Measurements from ENCODE around the gene NUP133. TPM values are rescaled to one million over a fixed set of nuclear protein-coding genes. Genes with fewer than 3 reads are reported as not detected.

Gene NUP133
- total RNA-seq, 1 experiment from 2014 or later = 65.2 TPM

DNA sequence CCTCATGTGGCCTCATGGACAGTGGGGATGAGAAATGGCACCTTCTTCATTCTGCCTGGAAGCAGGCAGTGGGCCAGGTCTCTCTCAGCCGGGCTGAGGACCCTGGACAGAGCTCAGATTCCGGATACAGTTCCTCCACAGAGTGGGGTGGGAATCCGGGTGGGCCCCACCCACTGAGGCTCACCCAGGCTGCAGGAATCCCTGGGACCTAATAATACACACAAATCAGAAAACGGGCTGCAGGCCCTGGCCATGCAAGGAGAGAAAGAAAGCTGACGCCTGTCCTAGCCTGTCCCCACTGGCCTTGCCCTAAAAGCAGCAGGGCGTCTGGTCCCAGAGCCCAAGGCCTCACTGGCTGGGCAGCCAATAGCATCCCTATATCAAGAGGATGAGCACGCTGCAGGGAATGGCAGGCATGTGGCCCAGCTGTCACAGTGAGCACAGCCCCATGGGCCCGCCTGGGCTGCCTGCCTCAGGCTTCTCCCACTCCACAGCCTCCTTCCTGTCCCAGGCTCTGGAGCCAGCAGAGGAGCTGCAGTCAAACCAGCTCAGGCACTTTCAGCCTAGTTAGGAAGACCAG is 99.6 kb downstream of the NUP133 start:
- peaks cover 37% of the 10 kb centered on the region for H3K27me3 Mint-ChIP-seq (ENCODE audit: insufficient read depth, unreplicated experiment)
- H3K27ac Mint-ChIP-seq (ENCODE audit: low read depth, unreplicated experiment) = no peak overlapping the region
- intact Hi-C loops (cut with micrococcal nuclease) = no loop called here
- H3K4me1 Mint-ChIP-seq (ENCODE audit: insufficient read depth, unreplicated experiment) = peaks cover 7% of the 10 kb centered on the region
- ChIA-PET POLR2A (interaction anchor here (0.6 to 0.7 kb wide), 2 partner anchors 8 to 763 kb away, joined by 3 read pairs; no protein-coding TSS in a partner anchor), CTCF (interaction anchor here (0.6 to 1.8 kb wide), 8 partner anchors 12 to 566 kb away, joined by 3 to 6 read pairs (median 3); no protein-coding TSS in a partner anchor)
- H3K4me3 Mint-ChIP-seq (ENCODE audit: unreplicated experiment) = no peak overlapping the region
- TF ChIP-seq, protein P1, sequence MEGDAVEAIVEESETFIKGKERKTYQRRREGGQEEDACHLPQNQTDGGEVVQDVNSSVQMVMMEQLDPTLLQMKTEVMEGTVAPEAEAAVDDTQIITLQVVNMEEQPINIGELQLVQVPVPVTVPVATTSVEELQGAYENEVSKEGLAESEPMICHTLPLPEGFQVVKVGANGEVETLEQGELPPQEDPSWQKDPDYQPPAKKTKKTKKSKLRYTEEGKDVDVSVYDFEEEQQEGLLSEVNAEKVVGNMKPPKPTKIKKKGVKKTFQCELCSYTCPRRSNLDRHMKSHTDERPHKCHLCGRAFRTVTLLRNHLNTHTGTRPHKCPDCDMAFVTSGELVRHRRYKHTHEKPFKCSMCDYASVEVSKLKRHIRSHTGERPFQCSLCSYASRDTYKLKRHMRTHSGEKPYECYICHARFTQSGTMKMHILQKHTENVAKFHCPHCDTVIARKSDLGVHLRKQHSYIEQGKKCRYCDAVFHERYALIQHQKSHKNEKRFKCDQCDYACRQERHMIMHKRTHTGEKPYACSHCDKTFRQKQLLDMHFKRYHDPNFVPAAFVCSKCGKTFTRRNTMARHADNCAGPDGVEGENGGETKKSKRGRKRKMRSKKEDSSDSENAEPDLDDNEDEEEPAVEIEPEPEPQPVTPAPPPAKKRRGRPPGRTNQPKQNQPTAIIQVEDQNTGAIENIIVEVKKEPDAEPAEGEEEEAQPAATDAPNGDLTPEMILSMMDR (IDR thresholded peaks at IDR 0.05; ENCODE audit: unreplicated experiment) = no peak
- BruUV-seq (replicated peaks) = no TSS peak
- DNase-seq (ENCODE audit: unreplicated experiment) = no peak
- no peaks in the 10 kb centered on the region for H3K9me3 Mint-ChIP-seq (ENCODE audit: unreplicated experiment)
- no peaks in the 10 kb centered on the region for H3K36me3 Mint-ChIP-seq (ENCODE audit: insufficient read depth, unreplicated experiment)

DNA sequence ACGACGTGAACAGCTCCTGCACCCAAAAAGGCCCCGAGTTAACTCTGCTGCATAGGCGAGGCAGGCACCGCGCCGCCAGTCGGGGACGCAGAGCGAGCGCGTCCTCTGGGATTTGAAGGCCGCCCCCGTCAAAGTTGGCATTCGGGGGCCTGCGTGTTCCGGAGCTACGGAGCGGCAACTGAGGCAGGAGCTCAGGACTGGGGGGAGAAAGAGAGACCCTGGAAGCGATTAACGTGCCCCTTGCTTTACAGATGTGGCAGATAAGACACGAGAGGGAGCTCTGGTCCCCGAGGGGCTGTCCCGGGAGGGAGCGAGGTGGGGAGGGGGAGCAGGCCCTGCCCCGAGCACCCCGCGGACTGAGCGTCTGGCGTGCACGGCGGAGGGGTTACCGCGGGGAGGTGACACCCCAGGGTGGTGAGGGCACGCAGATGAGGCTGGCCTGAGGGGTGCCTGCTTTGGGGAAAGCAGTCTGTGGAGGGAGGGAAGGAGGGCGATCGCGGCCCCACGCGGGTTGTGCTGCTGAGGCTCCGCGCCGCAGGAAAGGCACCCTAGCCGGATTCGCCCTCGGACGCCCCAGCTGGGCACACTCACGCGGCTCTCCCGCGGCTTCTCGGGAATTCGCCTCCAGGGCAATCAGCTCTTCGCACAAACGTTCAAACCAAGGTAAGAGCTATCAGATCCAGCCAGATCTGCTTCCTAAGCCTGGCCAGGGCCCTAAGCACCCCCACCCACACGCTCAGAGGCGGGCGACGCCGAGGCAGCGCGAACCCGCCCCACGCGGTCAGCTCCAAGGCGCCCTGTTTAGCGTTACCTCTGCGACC is 100.7 kb downstream of the NUP133 start:
- TF ChIP-seq, protein P1 (IDR thresholded peaks at IDR 0.05; ENCODE audit: unreplicated experiment) = no peak
- DNase-seq (ENCODE audit: unreplicated experiment) = no peak
- BruUV-seq (replicated peaks) = no TSS peak
- POLR2A ChIA-PET = no interaction called here
- no peak overlapping the region for H3K4me3 Mint-ChIP-seq (ENCODE audit: unreplicated experiment)
- H3K27ac Mint-ChIP-seq (ENCODE audit: low read depth, unreplicated experiment) = no peak overlapping the region
- CTCF ChIA-PET = interaction anchor here (0.6 to 1.8 kb wide), 3 partner anchors 9 to 26 kb away, joined by 3 to 6 read pairs (median 4); no protein-coding TSS in a partner anchor
- H3K4me1 Mint-ChIP-seq (ENCODE audit: insufficient read depth, unreplicated experiment) = peaks cover 7% of the 10 kb centered on the region
- intact Hi-C loops (cut with micrococcal nuclease) = no loop called here
- peaks cover 37% of the 10 kb centered on the region for H3K27me3 Mint-ChIP-seq (ENCODE audit: insufficient read depth, unreplicated experiment)
- no peaks in the 10 kb centered on the region for H3K9me3 Mint-ChIP-seq (ENCODE audit: unreplicated experiment)
- no peaks in the 10 kb centered on the region for H3K36me3 Mint-ChIP-seq (ENCODE audit: insufficient read depth, unreplicated experiment)

DNA sequence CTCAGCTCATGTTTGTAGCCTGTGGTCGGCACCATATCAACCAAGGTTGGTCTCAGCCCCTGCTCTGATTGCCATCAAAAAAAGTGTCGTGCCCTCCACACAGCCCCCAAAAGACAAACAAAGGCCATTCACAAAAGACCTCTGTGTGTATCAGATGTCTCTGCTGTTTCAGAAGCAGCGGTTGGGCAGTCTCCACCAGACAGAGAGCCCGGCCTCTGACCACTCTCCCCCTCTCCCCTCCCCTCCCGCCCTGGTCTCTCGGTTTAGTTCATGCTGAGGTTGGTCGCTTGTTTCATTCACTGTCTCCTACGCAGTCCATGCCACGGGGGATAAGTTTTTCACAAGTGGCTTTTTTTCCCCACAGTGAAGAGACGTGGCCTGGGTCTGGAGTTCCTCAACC is 101.3 kb downstream of the NUP133 start:
- H3K4me1 Mint-ChIP-seq (ENCODE audit: insufficient read depth, unreplicated experiment) = peaks cover 7% of the 10 kb centered on the region

More for the DNA sequence above, 101.3 kb downstream of the NUP133 start:
- Mint-ChIP-seq H3K9me3 (ENCODE audit: unreplicated experiment) (no peaks in the 10 kb centered on the region), H3K36me3 (ENCODE audit: insufficient read depth, unreplicated experiment) (no peaks in the 10 kb centered on the region), H3K27ac (ENCODE audit: low read depth, unreplicated experiment) (no peak overlapping the region), H3K27me3 (ENCODE audit: insufficient read depth, unreplicated experiment) (peaks cover 40% of the 10 kb centered on the region), H3K4me3 (ENCODE audit: unreplicated experiment) (no peak overlapping the region)
- CTCF ChIA-PET = interaction anchor here (0.8 to 1.8 kb wide), 2 partner anchors 9 to 13 kb away, joined by 4 to 6 read pairs; no protein-coding TSS in a partner anchor
- intact Hi-C loops (cut with micrococcal nuclease) = no loop called here
- no TSS peak for BruUV-seq (replicated peaks)
- TF ChIP-seq, protein P1 (IDR thresholded peaks at IDR 0.05; ENCODE audit: unreplicated experiment) = no peak
- POLR2A ChIA-PET = interaction anchor here (0.7 kb wide), 1 partner anchor 82 kb away, joined by 3 read pairs; no protein-coding TSS in a partner anchor
- DNase-seq (ENCODE audit: unreplicated experiment) = no peak
